Head of caudate nucleus (tissue), 42 donors: ENCODE data around the gene FSTL1.

Experiments used
- DNase-seq, 42 donors: peaks; one replicate each; pipeline versions ENCODE4 v3.0.0 to v3.0.0-alpha.2; 2020 to 2021; ENCODE audit warnings: mixed read lengths in 7 of 42
- intact Hi-C: fragments of 100-400 bp; cut with DNase I; formaldehyde crosslinking; loops from one replicate; pipeline ENCODE4 v1.15.0; 2022

The FSTL1 gene

GRCh38 chr3:120445654-120446053 is 5.1 kb downstream of the FSTL1 start:
- no peak for DNase-seq
- intact Hi-C loops, result no loop called here

GRCh38 chr3:120443626-120444123 is 7.1 kb downstream of the FSTL1 start:
- intact Hi-C loops, result no loop called here
- DNase-seq, result no peak

GRCh38 chr3:120442975-120443517 is 7.7 kb downstream of the FSTL1 start:
- intact Hi-C loops, result no loop called here
- DNase-seq, result no peak

- intact Hi-C loops, result no loop called here
- DNase-seq, result no peak
These were observed 9.0 kb downstream of the FSTL1 start for GRCh38 chr3:120441776-120442175.

- peak in 1 of 42 donors; percentile 23 for DNase-seq
- intact Hi-C loops, result no loop called here
These were observed 10.0 kb downstream of the FSTL1 start for GRCh38 chr3:120440762-120441161.

GRCh38 chr3:120440001-120440703 is 10.6 kb downstream of the FSTL1 start:
- intact Hi-C loops, result no loop called here
- no peak for DNase-seq

GRCh38 chr3:120438665-120439370 is 12.0 kb downstream of the FSTL1 start:
- intact Hi-C loops, result no loop called here
- DNase-seq, result no peak

- intact Hi-C loops, result no loop called here
- DNase-seq, result no peak
These were observed 12.6 kb downstream of the FSTL1 start for GRCh38 chr3:120438216-120438615.

- intact Hi-C loops, result no loop called here
- no peak for DNase-seq
These were observed 13.2 kb downstream of the FSTL1 start for GRCh38 chr3:120437559-120437958.

- DNase-seq, result no peak
- intact Hi-C loops, result no loop called here
These were observed 14.2 kb downstream of the FSTL1 start for GRCh38 chr3:120436523-120437050.

- intact Hi-C loops, result no loop called here
These were observed 15.2 kb downstream of the FSTL1 start for GRCh38 chr3:120435621-120436020.

GRCh38 chr3:120433662-120434331 is 17.0 kb downstream of the FSTL1 start:
- DNase-seq, result no peak
- intact Hi-C loops, result no loop called here

More at GRCh38 chr3:120435621-120436020, 15.2 kb downstream of the FSTL1 start:
- no peak for DNase-seq

- intact Hi-C loops, result no loop called here
- DNase-seq, result no peak
These were observed 18.5 kb downstream of the FSTL1 start for GRCh38 chr3:120432150-120432860.

- DNase-seq, result no peak
- intact Hi-C loops, result no loop called here
These were observed 20.9 kb downstream of the FSTL1 start for GRCh38 chr3:120429921-120430361.

- DNase-seq, result no peak
- intact Hi-C loops, result no loop called here
These were observed 21.9 kb downstream of the FSTL1 start for GRCh38 chr3:120428924-120429323.

GRCh38 chr3:120427201-120427600 is 23.6 kb downstream of the FSTL1 start:
- intact Hi-C loops, result no loop called here
- DNase-seq, result no peak

GRCh38 chr3:120425572-120426250 is 25.1 kb downstream of the FSTL1 start:
- intact Hi-C loops, result no loop called here
- DNase-seq, result peak in 12 of 42 donors; percentile 17 to 64 (median 37)

GRCh38 chr3:120424976-120425570 is 25.7 kb downstream of the FSTL1 start:
- intact Hi-C loops, result no loop called here
- DNase-seq, result peak in 2 of 42 donors; percentile 13 to 47
